GM12891 (cell line): ENCODE results near the gene SLC49A3.
"Not testable (repeated sequence)": the region's sequence is repeated elsewhere in the genome, so short reads cannot be mapped to it uniquely, and the experiment has no call there.

Experiments
- DNase-seq: peaks from one replicate; pipeline ENCODE4 v3.0.0; 2011; ENCODE audit warnings: low spot score; ENCODE audit not compliant: insufficient read length
- FAIRE-seq: peaks from 2 replicates; lab custom pipeline; 2011; peaks lifted over from hg19 to GRCh38; lab: Jason Lieb, UNC
- PAX5 ChIP-seq: IDR thresholded peaks from 2 replicates; pipeline ENCODE4 v1.6.1; 2011; ENCODE audit warnings: low read length, moderate library complexity, mild to moderate bottlenecking; ENCODE audit not compliant: insufficient read depth, severe bottlenecking
- POLR2A ChIP-seq: IDR thresholded peaks from 2 replicates; pipeline ENCODE4 v1.6.1; 2011; ENCODE audit warnings: low read depth, low read length, control low read depth
- POLR2AphosphoS5 ChIP-seq: IDR thresholded peaks from 2 replicates; pipeline ENCODE4 v1.6.1; 2011; ENCODE audit warnings: low read depth, low read length, control low read depth
- POU2F2 ChIP-seq: IDR thresholded peaks from 2 replicates; pipeline ENCODE4 v1.6.1; 2011; ENCODE audit warnings: low read depth, mild to moderate bottlenecking, control low read depth, low read length, moderate library complexity
- SPI1 ChIP-seq: IDR thresholded peaks from 2 replicates; pipeline ENCODE4 v1.6.1; 2011; ENCODE audit warnings: low read depth, low read length, control low read depth
- TAF1 ChIP-seq: IDR thresholded peaks from 2 replicates; pipeline ENCODE4 v1.6.1; 2011; ENCODE audit warnings: low read depth, low read length, control low read depth

The SLC49A3 gene

DNA sequence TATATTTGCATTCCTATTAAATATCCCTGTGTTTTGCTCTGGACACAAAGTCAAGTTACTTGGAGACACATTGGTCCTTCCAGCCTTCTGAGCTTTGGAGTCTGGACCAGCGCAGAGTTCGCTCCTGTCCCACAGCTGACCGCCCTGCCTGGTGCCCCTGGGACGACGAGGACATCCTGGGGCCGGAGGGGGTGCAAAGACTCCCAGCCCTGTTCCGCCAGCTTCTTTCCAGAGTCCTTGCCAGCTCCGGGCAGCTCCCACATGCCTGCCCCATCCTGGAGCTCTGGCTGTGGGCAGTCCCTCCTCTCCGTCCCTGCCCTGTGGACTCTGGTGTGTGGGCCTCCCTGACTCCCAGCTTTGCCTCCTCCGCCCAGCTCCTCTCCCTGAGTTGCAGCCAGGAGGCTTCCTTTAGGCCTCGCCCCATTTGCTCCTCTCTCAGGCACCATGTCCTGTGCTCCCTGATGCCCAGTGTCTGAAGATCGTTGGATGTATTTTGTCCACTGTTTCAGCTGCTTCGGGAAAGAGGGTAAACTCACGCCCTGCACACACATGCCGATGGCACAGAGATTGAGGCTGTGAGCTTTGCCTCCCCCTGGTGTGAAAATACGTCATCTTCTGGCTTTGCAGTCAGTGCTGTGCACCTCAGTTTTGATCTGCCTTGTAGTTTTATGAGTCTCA, 11.8 kb upstream of the SLC49A3 start:
- DNase-seq (no peak), FAIRE-seq (no peak)
- TF ChIP-seq PAX5 (no peak), POLR2A (no peak), POLR2AphosphoS5 (no peak), POU2F2 (no peak), SPI1 (no peak), TAF1 (no peak)

DNA sequence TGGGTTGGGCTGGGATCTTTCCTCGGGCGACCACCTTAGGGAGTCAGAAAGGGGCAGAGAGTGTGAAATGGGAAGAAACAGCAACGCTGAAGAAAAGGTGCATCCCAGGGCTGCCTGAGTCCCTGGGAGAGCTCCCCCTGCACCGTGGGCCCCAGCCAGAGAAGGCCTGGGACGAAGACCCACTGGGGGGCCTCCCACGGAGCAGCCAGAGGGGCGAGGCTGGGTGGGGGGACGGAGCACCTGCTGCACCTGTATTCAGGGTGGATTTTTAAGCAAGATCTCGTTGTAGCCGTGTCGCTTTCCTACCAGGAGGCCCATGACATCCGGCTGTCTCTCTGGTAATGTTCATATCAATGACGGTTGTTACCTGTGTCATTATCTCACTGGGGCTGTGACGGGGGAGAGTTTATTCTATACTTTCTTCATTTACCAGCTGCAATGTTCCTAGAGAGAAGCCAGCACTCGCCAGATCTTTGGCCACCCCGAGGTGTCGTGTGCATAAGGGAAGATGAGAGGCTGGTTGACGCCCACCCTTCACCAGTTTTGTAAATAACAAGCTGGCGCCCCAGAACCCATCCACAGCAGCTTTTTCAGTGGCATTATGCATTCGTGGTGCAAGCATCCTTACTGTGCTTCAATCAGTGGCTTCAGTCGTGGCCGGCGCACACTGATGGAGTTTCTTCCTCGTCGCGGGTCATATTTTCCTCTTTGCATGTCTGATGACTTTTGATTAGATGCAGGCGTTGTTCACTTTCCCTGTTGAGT, 11.0 kb upstream of the SLC49A3 start:
- DNase-seq (no peak), FAIRE-seq (no peak)
- no peak for TF ChIP-seq PAX5
- TF ChIP-seq SPI1, result no peak
- TF ChIP-seq TAF1, result no peak
- TF ChIP-seq POLR2A, result no peak
- TF ChIP-seq POU2F2, result no peak
- TF ChIP-seq POLR2AphosphoS5, result no peak

DNA sequence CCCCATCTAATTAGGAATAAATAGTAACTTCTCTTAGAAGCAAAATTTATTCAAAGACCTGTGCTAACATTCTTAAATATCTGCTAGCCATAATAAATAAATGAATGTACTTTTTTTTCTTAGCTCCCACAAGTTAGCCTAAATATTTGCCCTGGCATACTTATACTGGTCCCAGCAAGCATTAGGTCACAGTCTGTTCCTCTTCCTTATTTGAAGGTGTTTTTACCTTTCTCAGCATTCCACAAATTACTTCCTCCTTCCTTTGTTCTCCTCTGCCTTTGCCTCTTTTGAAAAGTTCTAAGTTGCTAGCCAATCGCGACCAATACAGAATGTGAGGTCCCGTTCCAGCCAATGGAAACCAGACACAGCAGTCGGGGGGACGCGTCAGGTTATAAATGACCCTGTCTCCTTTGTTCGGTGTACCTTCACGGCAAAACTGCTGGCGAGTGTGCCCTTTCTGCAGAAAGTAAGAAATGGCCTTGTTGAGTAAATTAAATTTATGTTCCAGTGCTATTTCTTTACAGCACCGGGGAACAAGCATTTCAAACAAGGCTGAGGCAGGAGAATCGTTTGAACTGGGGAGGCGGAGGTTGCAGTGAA, 5.5 kb upstream of the SLC49A3 start:
- not testable (repeated sequence) for FAIRE-seq

GRCh38 chr4:692771-693554, 4.0 kb upstream of the SLC49A3 start:
- TF ChIP-seq POU2F2 (no peak), PAX5 (no peak), SPI1 (no peak), POLR2A (no peak), TAF1 (no peak), POLR2AphosphoS5 (no peak)
- DNase-seq (no peak), FAIRE-seq (no peak)

More for the DNA sequence above, 5.5 kb upstream of the SLC49A3 start:
- not testable (repeated sequence) for DNase-seq

DNA sequence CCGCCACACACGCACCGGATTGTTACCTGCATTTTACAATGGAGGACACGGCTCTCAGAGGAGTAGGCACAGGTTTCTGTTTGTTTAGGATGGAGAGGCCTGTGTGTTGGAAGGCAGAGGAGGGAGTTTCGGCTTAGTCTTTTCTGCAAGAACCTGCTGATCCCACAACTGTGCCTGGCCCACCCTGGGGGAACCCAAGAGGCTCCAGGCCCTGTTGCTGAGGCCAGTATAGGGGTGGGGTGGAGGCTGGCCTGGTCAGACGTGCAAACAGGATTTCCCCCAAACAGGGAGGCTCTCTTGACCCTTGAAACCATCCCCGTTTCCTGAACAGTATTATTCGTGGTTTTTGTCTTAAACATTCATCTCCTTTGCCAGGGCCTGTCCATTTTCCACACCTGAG, 772 bp upstream of the SLC49A3 start:
- no peak for TF ChIP-seq POLR2A
- no peak for TF ChIP-seq PAX5
- no peak for TF ChIP-seq POU2F2
- no peak for TF ChIP-seq TAF1
- no peak for TF ChIP-seq SPI1
- TF ChIP-seq POLR2AphosphoS5, result no peak
- FAIRE-seq (no peak), DNase-seq (no peak)

DNA sequence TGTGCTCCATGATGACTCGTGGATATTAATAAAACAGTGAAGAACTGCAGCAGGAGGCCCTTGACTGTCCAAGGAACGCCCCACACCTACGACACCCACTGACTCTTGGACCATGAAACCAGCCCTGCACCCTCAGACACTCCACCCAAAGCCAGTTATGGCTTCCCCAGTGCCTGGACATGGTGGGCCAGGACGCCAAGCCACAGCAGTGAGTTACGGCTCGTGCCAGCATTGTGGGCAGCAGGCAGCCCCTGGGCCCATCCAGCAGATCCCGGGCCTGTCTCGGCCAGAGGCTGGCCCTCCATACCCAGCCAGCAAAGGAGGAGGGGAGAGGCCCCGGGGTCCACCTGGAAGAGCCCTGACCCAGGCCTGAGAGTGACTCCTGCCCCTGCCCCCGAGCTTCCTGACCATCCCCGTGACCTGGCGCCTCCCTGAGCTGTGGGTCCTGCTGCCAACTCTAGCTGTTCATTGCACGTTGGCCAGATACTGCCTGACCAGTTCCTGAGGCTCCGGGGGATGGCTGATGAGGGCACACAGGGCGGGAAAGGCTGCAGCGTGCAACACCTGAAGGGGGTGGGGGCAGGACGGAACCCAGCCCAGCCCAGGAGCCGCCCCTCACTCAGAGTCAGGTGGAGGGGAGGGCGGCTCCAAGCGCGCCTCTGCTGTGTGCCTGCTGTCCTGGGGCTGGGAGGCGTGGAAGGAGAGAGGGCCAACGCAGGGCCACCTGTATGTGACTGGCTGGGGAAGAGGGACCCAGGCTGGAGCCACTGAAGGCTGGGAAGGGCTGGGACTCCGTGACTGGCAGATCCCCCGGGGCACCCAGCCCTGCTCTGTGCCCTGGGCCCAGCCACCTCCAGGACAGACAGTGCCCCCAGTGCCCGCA, 739 bp downstream of the SLC49A3 start:
- no peak for DNase-seq
- FAIRE-seq, result no peak
- no peak for TF ChIP-seq POLR2AphosphoS5
- TF ChIP-seq POU2F2, result no peak
- no peak for TF ChIP-seq PAX5
- TF ChIP-seq SPI1, result no peak
- no peak for TF ChIP-seq TAF1
- TF ChIP-seq POLR2A, result no peak

GRCh38 chr4:687048-687970, 1.6 kb downstream of the SLC49A3 start:
- DNase-seq (no peak), FAIRE-seq (no peak)
- TF ChIP-seq POU2F2, result no peak
- no peak for TF ChIP-seq POLR2A
- no peak for TF ChIP-seq TAF1
- no peak for TF ChIP-seq SPI1
- TF ChIP-seq PAX5, result no peak
- TF ChIP-seq POLR2AphosphoS5, result no peak
